PC-9 (cell line): ENCODE data around the gene CDH13.

ENCODE experiments used
- CTCF ChIP-seq: fragments of 200-600 bp; sonication (generic); conservative IDR thresholded peaks from 2 replicates; pipeline ENCODE4 v1.6.1; 2017; ENCODE audit warnings: mixed run types, antibody characterized with exemption, mild to moderate bottlenecking, moderate library complexity
- EZH2 ChIP-seq: fragments of 200-600 bp; sonication (generic); IDR thresholded peaks from 2 replicates; pipeline ENCODE4 v1.8.0; 2017; ENCODE audit warnings: antibody characterized with exemption, low read depth

GRCh38 chr16:82841108-82841507, 214.3 kb downstream of the CDH13 start:
- TF ChIP-seq CTCF (no peak), EZH2 (no peak)
